Measurements from ENCODE around the gene SLC13A4.
A peak's percentile ranks its signal among the peaks of the same experiment; 100 is the strongest.
"Not testable (repeated sequence)": the region's sequence is repeated elsewhere in the genome, so short reads cannot be mapped to it uniquely, and the experiment has no call there.

SLC13A4 gene

GRCh38 chr7:135685306-135686084 lies 42.5 kb downstream of the SLC13A4 start:
- no peak for DNase-seq

- no peak for DNase-seq
Observed at GRCh38 chr7:135684699-135685098, 43.3 kb downstream of the SLC13A4 start.

DNA sequence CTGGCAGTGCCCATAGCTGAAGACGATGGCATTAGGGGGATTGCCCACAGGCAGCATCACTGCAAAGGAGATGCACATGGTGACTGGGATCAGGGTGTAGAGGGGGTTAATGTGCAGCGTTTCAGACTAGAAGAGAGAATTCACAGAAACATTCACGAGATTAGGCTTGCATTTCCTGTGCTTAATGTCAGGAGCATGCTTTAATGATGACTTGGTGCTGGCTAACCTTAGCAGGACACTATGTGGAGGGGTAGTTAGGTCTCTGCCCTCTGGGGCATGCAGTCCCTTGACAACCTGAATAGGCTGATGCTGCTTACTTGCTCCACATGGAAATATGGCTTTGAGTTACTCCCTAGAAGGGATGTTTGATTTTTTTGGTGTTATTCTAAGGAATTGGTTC lies 43.9 kb downstream of the SLC13A4 start:
- DNase-seq: no peak

- DNase-seq: no peak
Observed at GRCh38 chr7:135683609-135684008, 44.4 kb downstream of the SLC13A4 start.

DNA sequence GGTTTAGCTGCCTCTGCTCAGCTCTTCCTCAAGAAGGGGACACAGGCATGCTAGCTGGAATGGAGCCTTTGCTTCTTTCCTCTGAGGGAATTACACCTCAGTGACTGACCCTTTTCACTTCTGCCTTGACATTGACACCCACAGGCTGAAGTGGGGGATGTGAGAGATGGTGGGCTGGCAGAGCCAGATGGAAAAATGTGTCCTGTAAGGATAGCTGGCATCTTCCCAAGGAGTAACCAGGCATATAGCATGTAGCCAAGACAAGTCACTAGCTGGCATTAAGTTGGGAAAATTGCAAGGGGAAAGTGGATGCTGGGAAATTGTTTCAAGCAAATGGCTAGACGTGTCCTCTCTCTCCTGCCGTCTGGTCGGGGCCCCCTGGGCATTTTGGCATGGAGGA lies 45.8 kb downstream of the SLC13A4 start:
- DNase-seq: no peak

GRCh38 chr7:135681762-135682161 lies 46.2 kb downstream of the SLC13A4 start:
- DNase-seq: no peak

- no peak for DNase-seq
Observed at GRCh38 chr7:135678612-135679575, 49.1 kb downstream of the SLC13A4 start.

- no peak for DNase-seq
Observed at GRCh38 chr7:135673360-135673706, 54.7 kb downstream of the SLC13A4 start.

DNA sequence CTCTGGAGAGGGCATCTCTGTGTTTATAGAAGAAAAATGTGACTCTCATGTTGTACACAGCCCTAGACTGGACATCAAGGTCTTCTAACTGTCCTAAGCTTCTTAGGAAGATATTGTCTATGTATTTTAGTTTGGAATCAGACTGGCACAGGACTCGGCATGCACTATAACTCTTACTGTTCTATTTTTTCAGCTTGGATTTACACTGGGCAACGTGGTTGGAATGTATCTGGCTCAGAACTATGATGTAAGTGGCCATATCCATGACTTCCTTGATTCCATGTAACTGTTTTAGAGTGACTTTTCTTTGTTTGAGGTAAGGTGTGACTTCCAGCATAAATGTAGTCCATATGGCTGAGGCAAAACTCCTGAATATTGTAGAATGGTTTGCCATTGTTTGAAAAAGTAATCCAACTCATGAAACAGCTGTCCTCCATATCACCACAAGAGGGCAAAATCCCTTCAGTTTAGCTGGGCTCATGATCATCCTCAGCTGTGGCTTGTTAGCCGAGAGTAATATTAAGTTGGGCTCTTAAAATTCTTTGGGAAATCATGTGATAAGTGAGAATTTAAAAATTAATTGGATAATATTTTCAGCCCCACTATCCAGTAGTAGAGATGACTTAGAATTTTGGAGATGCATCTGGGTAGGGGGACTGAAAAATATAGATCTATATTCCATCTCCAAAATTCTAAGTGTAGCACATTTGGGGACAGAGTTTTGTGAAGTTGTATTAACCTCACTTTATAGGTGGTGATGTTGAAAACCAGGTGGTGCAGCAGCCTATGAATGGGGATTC lies 55.2 kb downstream of the SLC13A4 start:
- no peak for DNase-seq

GRCh38 chr7:135670179-135670578 lies 57.8 kb downstream of the SLC13A4 start:
- no peak for DNase-seq

- DNase-seq: no peak
Observed at GRCh38 chr7:135669774-135670173, 58.2 kb downstream of the SLC13A4 start.

DNA sequence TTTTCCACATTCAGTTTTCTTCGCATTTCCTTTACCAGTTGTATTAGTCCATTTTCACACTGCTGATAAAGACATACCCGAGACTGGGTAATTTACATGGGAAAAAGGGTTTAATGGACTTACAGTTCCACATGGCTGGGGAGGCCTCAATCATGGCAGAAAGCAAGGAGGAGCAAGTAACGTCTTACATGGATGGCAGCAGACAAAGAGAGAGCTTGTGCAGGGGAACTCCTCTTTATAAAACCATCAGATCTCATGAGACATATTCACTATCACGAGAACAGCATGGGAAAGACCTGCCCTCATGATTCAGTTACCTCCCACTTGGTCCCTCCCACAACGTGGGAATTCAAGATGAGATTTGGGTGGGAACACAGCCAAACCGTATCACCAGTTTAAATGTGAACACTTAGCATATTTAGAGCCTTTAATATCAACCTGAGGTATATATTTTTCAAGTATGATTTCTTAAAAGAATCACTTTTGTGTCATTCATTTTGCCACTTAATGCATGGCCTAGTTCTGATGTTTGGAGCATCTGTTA lies 59.1 kb downstream of the SLC13A4 start:
- not testable (repeated sequence) for DNase-seq

DNA sequence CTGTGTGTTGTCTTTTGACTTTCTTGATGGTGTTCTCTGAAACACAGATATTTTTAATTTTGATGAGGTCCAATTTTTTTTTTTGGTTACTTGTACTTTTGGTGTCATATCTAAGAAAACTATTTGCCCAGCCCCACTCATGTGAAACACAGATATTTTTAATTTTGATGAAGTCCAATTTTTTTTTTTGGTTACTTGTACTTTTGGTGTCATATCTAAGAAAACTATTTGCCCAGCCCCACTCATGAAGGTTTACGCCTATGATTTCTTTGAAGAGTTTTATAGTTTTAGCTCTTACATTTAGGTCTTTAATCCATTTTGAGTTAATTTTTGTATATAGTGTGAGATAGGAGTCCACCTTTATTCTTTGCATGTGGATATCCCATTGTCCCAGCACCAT lies 60.4 kb downstream of the SLC13A4 start:
- DNase-seq: not testable (repeated sequence)

GRCh38 chr7:135666846-135667245 lies 61.1 kb downstream of the SLC13A4 start:
- DNase-seq: no peak

DNA sequence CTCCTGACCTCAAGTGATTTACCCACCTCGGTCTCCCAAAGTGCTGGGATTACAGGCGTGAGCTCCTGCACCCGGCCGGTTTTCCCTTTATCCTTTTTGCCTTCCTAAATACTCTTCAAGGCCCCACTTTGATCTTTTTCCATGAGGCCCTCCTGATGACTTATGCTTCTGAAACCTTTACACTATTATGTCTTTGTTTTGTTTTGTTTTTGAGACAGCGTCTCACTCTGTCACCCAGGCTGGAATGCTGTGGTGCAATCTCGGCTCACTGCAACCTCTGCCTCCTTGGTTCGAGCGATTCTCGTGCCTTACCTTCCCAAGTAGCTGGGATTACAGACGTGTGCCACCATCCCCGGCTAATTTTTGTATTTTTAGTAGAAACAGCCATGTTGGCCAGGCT lies 61.8 kb downstream of the SLC13A4 start:
- no peak for DNase-seq

DNA sequence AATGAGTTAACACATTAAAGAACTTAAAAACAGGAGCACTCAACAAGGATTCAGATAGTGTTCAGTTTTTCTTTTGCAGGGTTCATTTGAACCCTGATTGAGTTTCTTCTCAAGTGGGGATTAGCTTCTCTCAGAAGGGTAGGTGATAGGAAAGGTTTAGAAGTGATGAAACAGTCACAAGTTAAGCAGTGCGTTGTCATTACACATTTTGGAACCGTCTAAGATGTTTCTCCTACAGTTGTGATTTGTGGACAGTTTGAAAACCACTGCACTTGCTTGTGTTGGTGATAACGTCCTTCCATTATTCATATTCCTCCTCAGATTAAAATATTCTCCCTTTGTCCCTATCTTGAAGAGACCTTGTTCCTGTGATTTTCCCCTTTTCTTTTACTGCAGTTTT lies 62.9 kb downstream of the SLC13A4 start:
- no peak for DNase-seq

DNA sequence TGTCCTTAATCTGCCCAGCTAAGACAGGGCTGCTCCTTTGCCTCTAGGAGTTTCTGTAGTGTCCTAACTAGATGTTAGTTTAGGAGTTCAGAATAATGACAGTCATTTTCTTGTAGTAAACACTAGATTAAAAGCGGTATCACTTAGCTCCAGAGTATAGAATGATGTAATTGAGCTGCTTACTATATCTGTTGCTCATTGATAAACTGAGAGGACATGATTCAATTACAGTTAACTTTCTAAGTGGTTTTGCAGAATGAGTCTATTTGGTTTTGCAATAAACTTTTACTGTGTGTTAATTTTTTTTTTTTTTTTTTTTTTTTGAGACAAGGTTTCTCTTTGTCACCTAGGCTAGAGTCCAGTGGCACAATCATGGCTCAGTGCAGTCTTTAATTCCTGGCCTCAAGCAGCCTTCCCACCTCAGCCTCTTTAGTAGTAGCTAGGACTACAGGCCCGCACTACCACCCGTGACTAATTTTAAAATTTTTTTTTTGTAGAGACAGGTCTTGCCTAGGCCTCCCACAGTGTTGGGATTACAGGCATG lies 63.9 kb downstream of the SLC13A4 start:
- DNase-seq: no peak

- peak; percentile 99 for DNase-seq
Observed at GRCh38 chr7:135662373-135663114, 65.4 kb downstream of the SLC13A4 start, which contains the start of gene STMP1. Gene STMP1, plus strand, starts transcription at chr7:135662514.

- no peak for DNase-seq
Observed at GRCh38 chr7:135662123-135662372, 65.9 kb downstream of the SLC13A4 start.

GRCh38 chr7:135661311-135662122 lies 66.5 kb downstream of the SLC13A4 start:
- no peak for DNase-seq
